K562 (cell line): ENCODE results near the gene CSNK1G2. TPM values are rescaled to one million over a fixed set of nuclear protein-coding genes. Genes with fewer than 3 reads are reported as not detected.

ENCODE experiments used
- ATAC-seq: fragments of 200-7000 bp; cut with Tn5 transposase; 3 replicates; pipeline ENCODE4 v1.9.1; 2020; ENCODE audit warnings: moderate library complexity
- BruUV-seq: library from RNA; stranded (reverse); fragments of 400-500 nt; replicated peaks from 2 replicates; lab custom pipeline; 2021; lab: Mats Ljungman, UMichigan
- CTCF ChIA-PET: fragments of 300-600 bp; formaldehyde crosslinking; extraction: SDS; loops from one replicate; lab custom pipeline; 2021; ENCODE audit warnings: low intra/inter-chr PET ratio; lab: Yijun Ruan, JAX
- POLR2A ChIA-PET: fragments of 300-600, 350-650 bp; sonication (Branson Sonifier 250); formaldehyde crosslinking; extraction: SDS; loops from one replicate; lab custom pipeline; 2021; ENCODE audit warnings: antibody characterized with exemption, inconsistent platforms; lab: Yijun Ruan, JAX
- DNase-seq, 4 experiments: peaks; one replicate each; pipeline versions ENCODE4 v3.0.0 to v3.0.0-alpha.2; 2011 to 2018; ENCODE audit warnings: low spot score in 3 of 4, mixed read lengths in 3 of 4; ENCODE audit errors: extremely low read depth in 1 of 4
- FAIRE-seq: peaks from 2 replicates; lab custom pipeline; 2011; peaks lifted over from hg19 to GRCh38; lab: Jason Lieb, UNC
- H2AFZ ChIP-seq: 2 replicates; pipeline ENCODE4 v1.6.0; 2011; ENCODE audit warnings: low read depth, low read length, control low read depth, inconsistent platforms
- H3K27ac ChIP-seq: fragments of 200-600 bp; 3 replicates; pipeline ENCODE4 v1.8.0; 2011; ENCODE audit warnings: low read depth, mild to moderate bottlenecking, control low read depth, inconsistent platforms, low read length, moderate library complexity, mixed read lengths; ENCODE audit errors: extremely low read depth
- H3K27me3 ChIP-seq, 2 experiments: fragments of 300-600 bp in 1 of 2; 2 replicates in 1 of 2; 3 replicates in 1 of 2; pipeline versions ENCODE4 v1.6.0 to v1.8.0; 2011; ENCODE audit warnings: inconsistent platforms in 2 of 2, low read length in 2 of 2, mild to moderate bottlenecking in 1 of 2, mixed read lengths in 1 of 2, moderate library complexity in 1 of 2; ENCODE audit not compliant: control insufficient read depth in 2 of 2, insufficient read depth in 2 of 2
- H3K36me3 ChIP-seq: fragments of 300-600 bp; 3 replicates; pipeline ENCODE4 v1.8.0; 2011; ENCODE audit warnings: mild to moderate bottlenecking, low read length, inconsistent platforms; ENCODE audit not compliant: control insufficient read depth, insufficient read depth
- H3K4me1 ChIP-seq, 2 experiments: fragments of 200-600 bp in 1 of 2; replicated peaks in 1 of 2; 2 replicates in 1 of 2; 3 replicates in 1 of 2; pipeline versions ENCODE4 v1.5.1 to v1.8.0; 2011; ENCODE audit warnings: inconsistent platforms in 2 of 2, low read length in 2 of 2, mild to moderate bottlenecking in 1 of 2, mixed read lengths in 1 of 2, moderate library complexity in 1 of 2; ENCODE audit not compliant: control insufficient read depth in 2 of 2, insufficient read depth in 2 of 2
- H3K4me2 ChIP-seq: 2 replicates; pipeline ENCODE4 v1.6.1; 2011; ENCODE audit warnings: low read length, control low read depth, inconsistent platforms, mixed read lengths; ENCODE audit not compliant: insufficient read depth
- H3K4me3 ChIP-seq: fragments of 200-600 bp; sonication (generic), shearing (Covaris generic); 2 replicates; pipeline ENCODE4 v1.5.1; 2016; ENCODE audit warnings: control low read depth, inconsistent platforms
- H3K79me2 ChIP-seq: fragments of 200-600 bp; 3 replicates; pipeline ENCODE4 v1.8.0; 2011; ENCODE audit warnings: low read length, inconsistent platforms; ENCODE audit not compliant: control insufficient read depth, insufficient read depth
- H3K9ac ChIP-seq, 2 experiments: 2 replicates each; pipeline versions ENCODE4 v1.6.0 to v1.6.1; 2011; ENCODE audit warnings: low read depth in 2 of 2, low read length in 2 of 2, control low read depth in 1 of 2, inconsistent platforms in 1 of 2, mild to moderate bottlenecking in 1 of 2, mixed read lengths in 1 of 2; ENCODE audit not compliant: insufficient read depth in 1 of 2
- H3K9me1 ChIP-seq: one replicate; pipeline ENCODE4 v1.6.0; 2011; ENCODE audit warnings: inconsistent platforms, mild to moderate bottlenecking, low read length, moderate library complexity; ENCODE audit not compliant: control insufficient read depth, insufficient read depth
- H3K9me3 ChIP-seq: replicated peaks from 2 replicates; pipeline ENCODE4 v1.5.1; 2011; ENCODE audit warnings: low read depth, low read length, inconsistent platforms; ENCODE audit not compliant: control insufficient read depth, insufficient read depth
- H4K20me1 ChIP-seq: replicated peaks from 2 replicates; pipeline ENCODE4 v1.6.1; 2011; ENCODE audit warnings: low read length, inconsistent platforms, mixed read lengths; ENCODE audit not compliant: control insufficient read depth, insufficient read depth
- ADNP ChIP-seq: fragments of 200-800 bp; sonication (Bioruptor generic); IDR thresholded peaks from 2 replicates; pipeline ENCODE4 v1.6.1; 2016; ENCODE audit warnings: missing genetic modification characterization, missing compliant biosample characterization
- BCOR ChIP-seq: fragments of 450-650 bp; IDR thresholded peaks from 2 replicates; pipeline ENCODE4 v1.6.1; 2016
- FOXP4 ChIP-seq: sonication (generic); formaldehyde crosslinking; IDR thresholded peaks from 2 replicates; pipeline ENCODE4 v1.8.0; 2022; ENCODE audit warnings: mild to moderate bottlenecking, missing genetic modification reagents, borderline replicate concordance
- HSF4 ChIP-seq: fragments of 250-450 bp; sonication (Bioruptor Pico); IDR thresholded peaks from 2 replicates; pipeline ENCODE4 v2.1.2; 2022; ENCODE audit warnings: mild to moderate bottlenecking, moderate library complexity, borderline replicate concordance
- KDM1A ChIP-seq, 2 experiments: fragments of 450-650 bp; IDR thresholded peaks; 2 replicates each; pipeline ENCODE4 v1.6.1; 2016; ENCODE audit warnings: mild to moderate bottlenecking in 2 of 2
- MECOM ChIP-seq: fragments of 250-450 bp; sonication (Bioruptor Pico); IDR thresholded peaks from 2 replicates; pipeline ENCODE4 v1.8.0; 2022; ENCODE audit warnings: inconsistent platforms
- PRDM10 ChIP-seq: fragments of 450-650 bp; IDR thresholded peaks from 2 replicates; pipeline ENCODE4 v1.6.1; 2018; ENCODE audit not compliant: partially characterized antibody
- RCOR1 ChIP-seq, 2 experiments: IDR thresholded peaks; 2 replicates each; pipeline ENCODE4 v1.6.1; 2012; ENCODE audit warnings: low read depth in 2 of 2, low read length in 2 of 2, borderline replicate concordance in 1 of 2, improper control_type of control experiment in 1 of 2
- USF1 ChIP-seq: sonication (generic); formaldehyde crosslinking; IDR thresholded peaks from 2 replicates; pipeline ENCODE4 v1.9.0; 2022; ENCODE audit warnings: mild to moderate bottlenecking, missing genetic modification reagents
- WGBS: fragments of 100-300 bp; shearing (Covaris generic); methylation state at CpG from one replicate; pipeline ENCODE4 v1.1.6; 2016; ENCODE audit warnings: low coverage, mixed read lengths; ENCODE audit not compliant: insufficient coverage; ENCODE audit errors: missing lambda C conversion rate; 5-methylcytosine and 5-hydroxymethylcytosine counted together
- in situ Hi-C: fragments of 300-500 bp; cut with MboI; formaldehyde crosslinking; loops from 4 replicates; pipeline ENCODE4 v1.15.0; 2018; ENCODE audit warnings: inconsistent platforms, mixed read lengths
- intact Hi-C: fragments of 100-400 bp; cut with micrococcal nuclease; formaldehyde crosslinking; loops from 2 replicates; pipeline ENCODE4 v1.14.2; 2022
- polyA plus RNA-seq, 8 experiments: library from polyadenylated mRNA; depleted of rRNA in 4 of 8; stranded (reverse) in 5 of 8; unstranded in 3 of 8; fragments of >200 nt; fragmentation: Nextera tagmentation in 2 of 8; fragmentation: Illumina TruSeq in 1 of 8; extraction: Ambion mirVana in 2 of 8; extraction: Trizol in 1 of 8; gene quantifications; 2 replicates each; pipeline versions ENCODE4 v1.2.1 to v1.2.3, GENCODE V29; 2011 to 2014; ENCODE audit warnings: inconsistent platforms in 1 of 8, missing spikeins in 1 of 8
- total RNA-seq, 7 experiments: library from RNA; depleted of rRNA in 6 of 7; stranded (reverse); fragments of >200 nt in 6 of 7; fragmentation: Illumina TruSeq in 2 of 7; extraction: Trizol in 2 of 7; gene quantifications; 2 replicates each; pipeline versions ENCODE4 v1.2.1 to v1.2.3, GENCODE V29; 2011 to 2021; ENCODE audit warnings: low replicate concordance in 1 of 7

Gene CSNK1G2
- total and polyA plus RNA-seq, 9 of the 15 experiments (the other 6 are each of a cell fraction or from before 2014, with no cell fraction given), result 0.48 to 119 (median 49.5) TPM

GRCh38 chr19:1922803-1923202 is 18.2 kb upstream of the CSNK1G2 start:
- no peak for ATAC-seq
- H3K9me1 ChIP-seq, result no peaks in the 10 kb centered on the region
- peaks cover 59% of the 10 kb centered on the region; the same call in 2 of the 3 replicates for H3K36me3 ChIP-seq
- no peak overlapping the region for H3K4me2 ChIP-seq
- H3K79me2 ChIP-seq, result no peaks in the 10 kb centered on the region
- peaks cover 0 to 41% of the 10 kb centered on the region in 2 experiments; a peak in 2 of 5 replicates for H3K4me1 ChIP-seq
- peak overlapping the region in 1 of 2 experiments; percentile 17; a peak in 1 of 4 replicates for H3K9ac ChIP-seq
- H3K27me3 ChIP-seq, result no peaks in the 10 kb centered on the region
- TF ChIP-seq BCOR (peak; percentile 74), ADNP (tag) (0 out of 2 replicates have a peak, but pooled peaks have one; percentile 22), KDM1A (IDR thresholded peaks at IDR 0.05) (peak in 1 of 2 experiments; percentile 52; a peak in 1 of 4 replicates), HSF4 (no peak), PRDM10 (peak; percentile 30), USF1 (CRISPR knock-in tag) (0 out of 2 replicates have a peak, but pooled peaks have one; percentile 19), MECOM (CRISPR knock-in tag) (no peak), FOXP4 (CRISPR knock-in tag) (no peak), RCOR1 (IDR thresholded peaks at IDR 0.05; ENCODE audit: borderline replicate concordance in 1 of 2, low read depth in 2 of 2, low read length in 2 of 2) (peak in 1 of 2 experiments; percentile 38; a peak in 1 of 4 replicates)
- in situ Hi-C loops, result no loop called here
- no peak for FAIRE-seq
- no peak overlapping the region for H3K4me3 ChIP-seq
- intact Hi-C loops, result no loop called here
- no peak overlapping the region for H3K27ac ChIP-seq
- no TSS peak for BruUV-seq
- no peak overlapping the region for H2AFZ ChIP-seq
- POLR2A ChIA-PET, result no interaction called here
- 96% methylated on average over 22 of the region's 23 CpGs for WGBS
- CTCF ChIA-PET, result no interaction called here
- no peak for DNase-seq
- H3K9me3 ChIP-seq, result 0 out of 2 replicates have a peak, but pooled peaks cover 3% of the 10 kb centered on the region
- no peaks in the 10 kb centered on the region for H4K20me1 ChIP-seq
